Inflammatory macrophage (primary cell): ENCODE measurements around the gene SPTBN1.

Experiments used
- DNase-seq, 2 donors: peaks; one replicate each; pipeline ENCODE4 v3.0.0-alpha.2; 2020 to 2022

SPTBN1 gene

DNA sequence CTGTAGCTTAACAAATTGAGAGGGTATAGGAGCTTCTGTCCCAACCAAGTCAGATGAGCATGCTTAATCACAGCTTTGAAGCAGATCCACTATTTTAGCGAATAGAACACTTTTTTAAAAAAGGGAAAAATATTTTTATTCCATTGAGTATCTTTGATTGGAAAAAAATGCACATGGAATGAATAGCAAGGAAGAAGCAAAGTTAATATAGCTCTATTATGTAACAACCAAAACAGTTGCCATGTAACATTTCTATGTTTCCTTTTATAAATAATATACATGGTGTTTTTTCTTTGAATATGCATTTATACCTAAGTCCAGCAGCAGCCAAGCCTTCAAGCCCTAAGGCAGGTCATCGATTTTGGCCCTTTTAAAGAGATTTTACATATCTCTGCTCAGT is 21.4 kb upstream of the SPTBN1 start:
- no peak for DNase-seq

DNA sequence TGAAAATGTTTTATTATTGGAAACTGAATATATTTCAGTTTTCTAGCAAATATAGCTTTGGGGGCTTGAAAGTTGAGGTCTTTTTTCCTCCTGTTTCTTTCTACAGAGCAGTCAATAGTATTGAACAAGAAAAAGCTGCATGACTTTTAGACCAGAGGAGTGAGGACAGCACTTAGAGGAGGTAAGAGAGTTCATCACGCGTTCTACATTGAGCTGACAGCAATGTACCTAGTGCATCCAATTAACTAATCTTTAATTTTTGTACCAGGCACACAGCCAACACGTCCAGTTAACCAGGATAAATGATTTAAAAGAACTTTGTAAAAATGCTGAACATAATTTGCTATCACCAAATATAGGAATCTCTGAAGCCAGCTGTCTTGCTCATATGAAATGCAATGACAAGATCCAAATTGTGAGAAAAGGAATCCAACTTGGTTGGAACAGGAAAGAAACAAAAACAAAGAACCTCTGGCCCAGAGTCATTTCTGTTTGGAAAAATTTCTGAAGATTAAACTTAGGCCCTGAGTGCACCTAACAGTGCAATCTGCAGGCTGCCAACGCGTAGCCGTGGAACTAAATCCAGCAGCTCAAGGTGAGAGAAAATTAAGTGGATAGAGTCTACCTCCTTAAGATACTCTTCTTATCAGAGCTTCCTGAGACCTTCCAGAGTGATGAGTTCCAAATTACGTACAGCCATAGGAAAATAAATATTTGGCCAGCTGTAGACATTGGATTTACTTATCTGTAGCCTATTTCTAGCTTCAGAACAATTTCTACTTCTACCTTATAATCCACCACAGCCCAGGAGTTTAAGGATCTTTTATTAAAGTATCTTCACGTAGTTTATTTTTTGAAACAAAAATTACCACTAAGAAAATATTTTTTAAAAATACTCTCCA is 20.6 kb upstream of the SPTBN1 start:
- no peak for DNase-seq

DNA sequence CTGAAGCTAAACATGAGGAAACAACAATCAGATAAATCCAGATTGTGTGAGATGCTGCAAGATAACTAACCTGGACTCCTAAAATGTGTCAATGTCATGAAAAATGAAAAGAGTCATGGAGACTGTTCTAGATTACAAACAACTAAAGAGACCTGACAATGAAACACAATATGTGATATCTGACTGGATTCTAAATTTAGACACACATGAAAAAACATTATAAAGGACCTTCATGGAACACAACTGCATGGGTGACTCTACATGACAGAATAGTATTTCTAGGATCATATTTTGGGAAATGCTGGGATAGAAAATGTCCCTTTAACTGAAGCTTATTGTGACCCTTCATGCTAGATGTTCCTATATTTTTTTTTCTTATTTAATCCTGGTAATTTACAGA is 18.5 kb upstream of the SPTBN1 start:
- no peak for DNase-seq

DNA sequence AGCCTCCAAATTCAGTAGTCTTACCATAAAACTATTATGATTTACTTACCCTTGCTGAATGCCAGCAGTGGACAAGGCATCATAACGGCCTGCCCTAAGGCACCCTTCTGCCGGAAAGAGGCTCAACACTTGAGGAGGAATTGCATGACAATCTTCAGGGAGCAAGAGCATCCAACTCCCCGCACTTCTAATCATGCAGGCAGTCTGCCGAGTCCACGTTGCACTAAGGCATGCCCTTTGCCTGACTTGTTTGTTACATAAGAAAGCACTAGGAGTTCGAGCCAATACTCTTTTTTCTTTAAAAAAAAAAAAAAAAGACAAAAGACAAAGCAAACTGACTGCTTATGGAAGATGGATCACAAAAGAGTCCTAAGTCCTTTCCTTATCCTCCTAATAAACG is 17.9 kb upstream of the SPTBN1 start:
- no peak for DNase-seq

DNA sequence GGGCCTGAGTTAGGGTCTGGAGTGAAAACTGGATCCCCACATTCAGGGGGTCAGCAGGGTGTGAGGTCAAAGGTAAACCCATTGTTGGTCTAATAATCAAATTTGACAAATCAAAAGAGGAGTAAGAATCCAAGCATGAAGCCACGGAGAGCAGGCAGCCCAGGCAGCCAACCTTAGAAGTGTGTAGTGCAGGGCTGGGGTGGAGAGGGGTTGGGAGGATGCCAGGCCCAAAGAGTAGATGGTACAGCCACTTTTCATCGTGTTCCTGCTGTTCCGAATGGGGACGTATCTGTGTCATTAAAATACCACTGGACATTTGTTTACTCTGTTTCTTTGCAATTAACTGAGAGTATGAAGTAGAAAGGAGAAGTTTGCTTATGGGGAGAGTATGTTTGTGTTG is 16.5 kb upstream of the SPTBN1 start:
- DNase-seq, result no peak

DNA sequence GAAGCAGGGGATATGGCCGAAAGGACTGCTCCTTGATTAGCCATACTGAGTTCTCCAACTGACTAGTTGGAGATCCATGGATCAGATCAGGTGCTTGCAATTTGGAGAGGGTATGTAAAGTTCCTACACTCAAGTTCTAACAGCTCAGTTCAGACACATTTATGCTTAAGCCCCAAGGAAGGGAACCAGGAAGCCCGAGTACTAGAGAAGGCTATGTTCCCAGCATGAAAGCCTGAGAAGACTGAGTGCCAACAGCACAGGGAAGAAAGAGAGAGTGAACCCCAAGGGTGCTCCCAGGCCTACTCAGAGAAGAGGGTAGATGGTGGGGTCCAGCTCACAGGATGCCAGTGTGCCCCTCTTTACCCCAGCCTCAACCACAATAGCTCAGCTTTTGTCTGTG is 16.1 kb upstream of the SPTBN1 start:
- no peak for DNase-seq

DNA sequence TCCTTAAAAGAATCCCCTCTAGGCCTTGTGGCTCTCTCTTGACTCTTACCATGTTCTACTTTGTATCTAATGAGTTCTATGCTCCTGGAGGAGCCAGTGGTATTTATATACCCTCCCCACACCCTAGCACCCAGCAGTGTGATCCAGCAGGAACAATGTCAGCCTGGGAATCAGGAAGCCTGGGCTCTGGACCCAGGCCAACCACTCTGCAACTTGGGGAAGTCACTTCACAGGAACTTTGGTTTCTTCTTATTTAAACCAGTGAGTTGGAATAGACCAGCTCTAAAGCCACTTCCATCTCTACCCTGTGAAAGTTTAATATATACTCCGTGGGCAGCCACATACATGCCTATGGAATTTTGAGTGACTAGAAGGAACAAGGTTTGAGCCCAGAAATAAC is 11.6 kb upstream of the SPTBN1 start:
- DNase-seq, result no peak

DNA sequence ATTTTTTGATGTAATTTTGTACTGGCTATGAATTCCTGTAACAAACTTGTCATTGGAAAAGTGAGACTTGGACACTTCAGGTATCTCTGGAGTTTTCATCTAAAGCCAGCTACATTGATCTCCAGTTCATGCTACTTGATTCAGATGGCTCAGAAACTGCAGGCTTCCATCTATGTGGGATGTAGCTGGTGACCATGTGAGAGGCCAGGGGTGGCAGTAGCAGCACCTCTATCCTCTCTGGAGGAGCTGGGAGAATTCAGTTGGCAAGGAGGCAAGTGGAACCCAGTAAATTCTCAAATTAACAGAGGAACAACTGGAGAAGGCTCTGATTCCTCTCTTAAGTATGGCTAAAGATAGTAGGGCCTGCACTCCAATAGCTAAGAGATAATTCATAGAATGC is 10.0 kb upstream of the SPTBN1 start:
- no peak for DNase-seq

DNA sequence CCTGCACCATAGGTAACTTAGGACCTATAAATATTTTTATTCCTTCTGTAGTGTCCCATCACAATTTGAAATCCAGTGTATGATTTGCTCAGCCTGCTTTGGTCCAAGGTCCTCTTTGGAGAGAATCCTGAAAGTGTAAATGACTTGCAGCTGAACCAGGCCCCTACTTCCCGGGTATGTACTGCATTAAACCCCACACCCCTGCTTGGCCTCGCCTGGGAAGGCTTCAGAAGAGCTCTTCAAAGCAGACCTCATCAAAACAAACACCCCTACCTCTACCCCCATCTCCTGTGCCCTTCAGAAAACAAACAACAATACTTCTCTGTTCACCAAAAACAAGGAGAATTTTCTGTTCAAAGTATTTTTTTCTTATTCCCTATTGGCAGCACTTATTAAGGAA is 9.5 kb upstream of the SPTBN1 start:
- DNase-seq, result no peak

DNA sequence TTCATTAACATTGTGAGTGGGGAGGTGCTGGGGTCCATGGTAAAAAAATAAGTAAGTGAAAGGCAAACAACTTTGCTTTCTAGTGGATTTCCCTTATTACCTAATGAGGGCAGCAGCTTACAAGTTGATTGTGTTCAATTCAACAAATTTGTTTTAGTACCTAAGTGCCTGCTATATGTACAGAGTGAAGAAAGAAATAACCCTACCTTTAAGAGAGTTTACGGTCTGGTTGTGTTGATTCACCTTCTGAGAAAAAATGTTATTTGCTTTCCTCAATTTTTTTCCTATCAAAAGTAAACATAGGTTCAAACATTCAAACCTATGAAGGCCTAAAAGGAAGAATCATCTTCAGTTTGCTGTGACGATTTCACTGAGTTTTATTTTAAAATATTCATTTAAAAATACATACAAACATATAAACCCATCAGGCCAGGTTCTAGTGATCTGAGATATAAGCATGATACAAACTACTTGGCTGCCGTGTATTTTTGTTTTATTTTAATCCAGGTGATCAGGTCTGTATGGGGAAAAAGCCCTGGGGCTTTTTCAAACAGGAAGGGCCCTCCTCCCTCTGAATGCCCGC is 1.5 kb upstream of the SPTBN1 start:
- DNase-seq, result no peak

DNA sequence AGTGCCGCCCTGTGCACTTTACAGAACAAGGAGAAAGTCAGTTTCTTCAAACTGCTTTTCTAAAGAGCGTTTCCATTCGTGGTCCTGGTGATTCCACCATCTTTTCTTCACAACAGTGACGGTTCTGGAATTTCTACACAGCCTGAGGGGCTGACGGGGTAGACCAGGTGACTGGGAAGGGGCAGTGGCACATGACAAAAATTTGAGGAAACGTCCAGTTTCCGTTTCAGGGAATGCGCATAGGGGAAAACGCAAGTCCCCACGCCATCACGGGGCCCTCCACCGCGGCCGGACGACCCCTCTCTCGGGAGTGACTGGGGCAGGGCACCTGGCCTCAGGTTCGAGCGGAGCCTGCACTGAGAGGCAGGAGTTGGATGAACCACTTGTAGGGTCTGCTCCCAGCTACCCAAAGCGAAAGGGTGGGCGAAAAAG is 980 bp upstream of the SPTBN1 start:
- no peak for DNase-seq

DNA sequence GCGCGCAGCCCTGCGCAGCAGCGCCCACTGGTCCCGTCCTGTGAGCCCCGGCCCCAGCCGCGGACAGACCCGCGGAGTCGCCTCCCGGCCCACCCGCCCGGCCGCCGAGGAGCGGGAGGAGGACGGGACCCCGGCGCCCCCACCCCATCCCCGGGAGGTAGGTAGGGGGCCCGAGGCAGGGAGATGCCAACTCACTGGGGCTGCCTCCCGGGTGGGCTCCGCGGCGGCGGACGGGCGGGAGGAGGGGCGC is 160 bp downstream of the SPTBN1 start:
- DNase-seq, result no peak

DNA sequence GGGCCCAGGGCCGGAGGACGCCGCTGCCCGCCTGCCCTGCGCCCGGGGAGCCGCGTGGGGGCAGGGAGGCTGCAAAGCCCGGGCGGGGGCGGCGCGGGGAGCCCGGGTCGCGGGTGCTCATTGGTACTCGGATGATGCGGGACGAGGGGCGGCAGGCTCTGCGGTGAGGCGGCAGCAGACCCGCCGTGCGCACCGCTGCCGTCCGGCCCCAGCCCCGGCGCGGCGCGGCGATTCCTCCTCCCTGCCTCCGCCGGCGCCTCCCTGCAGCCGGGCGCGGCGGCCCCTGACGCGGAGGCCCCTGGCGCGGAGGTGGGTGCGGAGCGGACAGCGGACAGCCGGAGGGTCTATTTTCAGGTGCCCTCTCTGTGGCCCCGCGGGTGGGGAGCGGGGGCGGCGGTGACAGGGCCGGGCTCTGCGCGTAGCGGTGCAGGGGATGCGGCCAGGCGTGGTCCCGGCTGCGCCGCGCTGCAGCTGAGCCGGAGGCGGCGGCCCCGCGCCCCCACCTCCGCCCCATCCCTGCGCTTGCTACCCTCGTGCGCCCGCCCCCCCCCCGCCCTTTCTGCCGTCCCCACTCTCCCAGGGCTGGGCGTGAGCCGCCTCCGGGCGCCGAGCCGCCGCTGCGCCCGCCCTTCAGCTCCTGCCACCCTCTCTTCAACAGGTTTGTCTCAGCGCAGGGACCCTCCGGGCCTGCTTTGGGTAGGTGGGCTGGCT is 640 bp downstream of the SPTBN1 start:
- no peak for DNase-seq

DNA sequence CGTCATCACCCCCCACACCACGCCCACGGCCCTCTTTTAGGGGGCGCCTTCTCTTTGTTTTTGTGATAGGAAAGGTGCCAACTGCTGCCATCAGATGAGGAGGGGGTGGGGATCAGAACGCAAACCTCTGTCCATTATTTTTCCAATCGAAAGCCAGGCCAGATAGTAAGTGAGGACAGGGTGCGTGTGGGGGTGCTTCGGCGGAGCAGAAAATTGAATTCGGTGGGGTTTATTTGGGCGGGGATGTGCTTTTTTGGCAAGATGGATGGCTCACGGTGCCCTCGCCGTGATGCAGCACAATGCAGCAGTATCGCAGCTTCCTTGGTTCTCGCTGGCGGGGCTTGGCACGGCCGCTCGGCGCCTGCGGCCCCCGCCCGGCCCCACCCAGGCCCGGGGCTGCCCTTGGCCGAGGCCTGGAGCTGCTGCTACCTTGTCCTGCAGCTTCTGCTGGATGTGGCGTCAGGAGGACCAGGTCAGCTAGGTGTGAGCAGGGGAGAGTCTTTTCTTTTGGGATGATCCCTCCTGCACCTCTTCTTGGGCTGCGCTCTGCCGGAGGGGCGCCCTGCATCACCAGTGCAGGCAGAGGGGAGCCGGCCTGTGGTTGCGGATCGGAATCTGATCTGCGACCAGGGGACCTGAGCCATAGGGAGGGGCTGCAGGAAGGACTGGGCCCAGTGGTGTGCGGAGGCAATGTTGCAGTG is 1.3 kb downstream of the SPTBN1 start:
- DNase-seq, result no peak

DNA sequence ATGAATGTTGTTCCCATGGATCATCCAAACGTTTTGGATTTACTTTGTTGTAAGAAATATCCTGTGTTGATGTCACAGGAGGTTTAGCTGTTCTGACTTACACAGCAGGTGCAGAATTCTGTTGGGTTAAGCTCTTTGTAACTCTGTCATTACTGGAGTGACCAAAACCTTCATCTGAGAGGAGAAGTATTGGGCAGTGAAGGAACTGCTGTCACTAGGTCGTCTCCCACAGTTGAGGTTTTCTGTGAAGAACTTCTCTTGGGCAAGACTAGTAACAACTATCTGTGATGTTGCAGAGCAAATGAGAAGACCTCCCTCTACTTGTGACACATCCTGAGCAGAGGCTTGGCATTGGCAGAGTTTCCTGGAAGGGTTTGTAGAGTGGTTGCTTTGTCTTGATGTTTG is 2.9 kb downstream of the SPTBN1 start:
- DNase-seq, result peak; percentile 7 to 15

DNA sequence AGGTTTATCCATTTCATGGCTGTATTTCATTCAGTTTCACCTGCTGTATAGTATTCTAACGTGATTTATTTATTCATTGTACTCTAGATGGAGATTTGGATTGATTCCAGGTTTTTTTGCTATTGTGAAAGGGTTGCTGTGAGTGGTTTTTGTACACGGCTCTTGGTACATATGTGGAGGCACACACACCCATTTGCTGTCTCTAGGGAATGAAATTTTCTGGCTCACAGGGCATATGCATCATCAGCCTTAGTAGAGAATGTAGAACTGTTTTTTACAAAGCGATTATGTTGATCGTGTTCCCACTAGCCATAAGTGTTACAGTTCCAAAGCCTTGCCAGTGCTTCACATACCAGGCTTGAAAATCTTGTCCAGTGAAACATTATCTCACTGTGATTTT is 5.1 kb downstream of the SPTBN1 start:
- no peak for DNase-seq

DNA sequence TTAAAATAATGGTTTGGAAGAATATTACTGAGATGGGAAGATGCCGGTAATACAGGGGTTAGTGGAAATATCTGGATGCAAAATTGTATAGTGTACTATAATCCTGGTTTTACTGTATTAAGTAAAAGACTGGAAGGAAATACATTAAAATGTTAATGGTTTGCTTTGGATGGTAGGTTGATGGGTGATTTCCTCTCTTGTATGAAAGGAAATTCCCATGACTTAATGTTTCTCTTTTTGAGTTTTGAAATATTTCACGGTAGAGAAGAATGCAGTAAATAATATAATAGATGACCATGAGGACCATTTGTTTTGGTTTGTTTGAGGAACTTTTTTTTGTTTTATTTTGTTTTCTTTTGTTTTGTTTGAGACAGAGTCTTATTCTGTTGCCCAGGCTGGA is 8.2 kb downstream of the SPTBN1 start:
- DNase-seq, result no peak

DNA sequence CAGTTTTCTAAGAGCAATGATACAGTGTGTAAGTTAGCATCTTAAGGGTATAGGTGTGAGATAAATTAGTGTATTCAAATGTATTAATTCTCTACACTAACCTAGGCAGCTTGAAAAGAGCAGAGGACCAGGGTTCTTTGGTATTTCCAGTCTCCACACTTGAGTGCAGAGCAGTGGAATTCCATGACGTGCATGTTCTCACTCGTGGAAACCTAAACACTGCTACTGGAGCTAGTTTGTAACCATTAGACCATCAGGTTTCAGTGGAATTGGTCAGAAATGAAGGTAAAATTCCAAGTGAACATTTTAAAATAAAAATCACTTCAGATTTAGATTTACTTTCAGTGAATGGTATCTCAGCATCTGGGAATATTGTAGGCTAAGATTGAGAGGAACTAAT is 9.0 kb downstream of the SPTBN1 start:
- no peak for DNase-seq

DNA sequence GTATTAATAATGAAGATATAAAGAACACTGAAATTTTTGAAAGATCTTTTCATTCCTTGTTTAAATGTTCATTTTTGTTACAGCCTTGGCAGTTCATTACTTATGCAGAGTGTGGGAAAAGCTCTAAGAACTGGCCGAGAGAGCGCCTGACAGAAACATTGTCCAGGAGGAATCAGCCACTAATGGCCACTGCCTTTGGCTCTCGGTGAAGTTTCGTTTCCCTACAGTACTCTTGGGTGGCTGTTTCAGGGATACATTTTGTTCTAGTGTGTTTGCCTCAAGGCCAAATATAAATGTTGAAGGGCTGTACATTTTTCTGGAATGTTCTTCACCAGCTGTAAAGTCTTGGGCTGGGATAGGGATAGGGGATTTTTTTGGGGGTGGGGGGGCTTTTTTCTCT is 10.7 kb downstream of the SPTBN1 start:
- no peak for DNase-seq

DNA sequence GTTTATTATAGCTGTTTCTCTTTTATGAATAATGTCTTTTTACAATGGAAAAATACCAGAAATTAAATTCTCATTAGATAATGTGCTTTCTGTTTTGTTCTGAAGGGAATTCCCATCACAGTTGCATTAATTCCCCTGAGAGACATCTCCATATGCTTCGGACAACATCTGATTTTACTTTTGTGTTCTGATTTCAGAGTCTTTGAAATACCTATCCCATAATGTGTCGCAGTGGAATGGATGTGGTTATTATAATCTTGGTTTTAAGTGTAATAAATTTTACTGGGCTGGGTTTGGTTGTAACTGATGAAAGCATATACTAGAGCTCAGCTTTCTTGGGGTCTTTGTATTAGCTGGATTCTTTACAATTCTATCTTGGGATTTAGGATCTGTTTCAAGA is 12.5 kb downstream of the SPTBN1 start:
- no peak for DNase-seq

DNA sequence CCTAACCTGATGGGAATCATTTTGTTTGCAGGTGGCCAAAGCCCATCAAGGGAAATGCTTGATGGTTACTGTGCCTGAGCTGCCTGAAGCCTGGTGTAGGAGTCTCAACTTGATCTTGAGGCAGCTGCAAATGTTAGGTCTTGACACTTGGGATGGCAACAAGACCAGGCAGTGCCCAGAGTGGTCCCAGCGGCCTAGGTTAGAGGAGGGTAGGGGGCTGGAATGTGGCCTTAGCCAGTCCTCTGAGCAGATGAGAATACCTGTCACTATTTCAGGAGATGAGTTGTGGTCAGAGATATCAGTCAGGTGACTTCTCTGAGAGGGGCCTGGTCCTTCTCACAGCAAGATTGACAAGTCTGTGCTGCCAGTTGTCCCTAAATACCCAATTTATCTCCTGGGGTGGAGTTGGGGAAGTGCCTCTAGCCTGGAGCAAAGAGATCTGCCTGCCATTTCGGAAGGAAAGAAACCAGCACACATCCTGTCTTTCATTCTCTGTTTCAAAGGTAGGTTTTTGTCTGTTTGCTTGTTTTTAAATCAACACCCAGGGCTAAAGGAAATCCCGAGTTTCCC is 13.4 kb downstream of the SPTBN1 start:
- no peak for DNase-seq

DNA sequence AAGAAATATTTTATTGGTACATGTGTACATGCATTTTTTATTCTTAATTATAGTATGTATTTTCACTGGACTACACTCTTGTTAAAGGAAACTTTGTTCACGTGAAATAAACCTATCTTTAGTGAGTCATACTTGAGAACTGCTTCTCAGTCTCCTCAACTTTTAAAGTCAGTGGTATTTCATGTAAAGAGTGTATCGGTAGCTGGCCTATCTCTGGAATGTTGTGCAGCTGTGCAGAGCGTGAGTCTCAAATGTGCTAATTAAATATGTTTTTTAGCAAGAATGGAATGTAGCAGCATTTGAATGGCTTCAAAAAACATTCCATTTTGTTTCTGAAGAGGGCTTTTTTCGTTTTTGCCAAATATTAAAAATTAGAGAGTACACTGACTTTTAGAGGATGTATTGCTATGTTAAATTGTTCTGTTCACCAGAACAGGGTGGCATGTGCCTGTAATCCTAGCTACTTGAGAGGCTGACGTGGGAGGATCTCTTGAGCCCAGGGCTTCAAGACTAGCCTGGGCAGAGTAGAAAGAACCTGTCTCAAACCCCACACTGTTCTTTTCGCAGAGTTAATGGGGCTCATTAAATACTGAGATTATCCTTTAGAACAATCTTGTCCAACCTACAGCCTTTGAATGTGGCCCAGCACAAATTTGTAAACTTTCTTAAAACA is 14.3 kb downstream of the SPTBN1 start:
- no peak for DNase-seq
